ENCODE measurements around the gene KCNK2. TPM values are rescaled to one million over a fixed set of nuclear protein-coding genes. Genes with fewer than 3 reads are reported as not detected.
A peak's percentile ranks its signal among the peaks of the same experiment; 100 is the strongest.

The KCNK2 gene
- total RNA-seq, 1 experiment from 2014 or later: 5.7 TPM

DNA sequence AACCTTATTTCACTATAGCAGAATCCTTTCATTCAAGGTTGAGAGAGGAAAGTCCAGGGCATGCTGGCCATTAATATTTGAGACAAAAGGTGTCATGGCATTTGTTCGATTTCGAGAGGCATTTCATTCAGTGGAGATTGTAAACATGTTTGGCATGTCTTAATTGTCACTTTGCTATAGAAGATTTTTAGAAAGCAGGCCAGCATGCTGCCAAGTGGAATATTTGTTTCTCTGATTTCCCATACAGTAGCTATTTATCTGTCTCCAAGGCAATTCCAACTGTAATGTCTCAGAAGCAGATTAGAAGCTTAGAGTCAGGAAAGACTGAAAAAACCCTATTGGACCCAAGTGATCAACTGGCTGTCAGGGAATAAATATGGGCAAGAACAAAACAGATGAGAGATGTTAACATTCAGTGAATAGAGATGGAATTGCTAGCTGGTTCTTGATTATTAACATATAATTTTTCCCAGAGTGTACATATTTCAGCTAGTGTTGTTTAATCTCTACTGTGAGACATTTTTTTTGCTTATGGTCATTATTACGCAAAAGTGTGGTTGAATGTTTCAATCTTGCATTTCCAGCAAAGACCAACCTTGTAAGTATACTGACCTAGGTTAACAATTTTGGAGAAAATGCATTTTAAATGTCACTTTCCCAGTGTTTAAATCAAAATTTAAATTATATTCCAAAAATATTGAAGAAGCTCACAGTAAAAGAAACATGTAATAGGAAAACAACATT is 174.6 kb downstream of the KCNK2 start:
- peaks cover 10% of the 10 kb centered on the region for H3K4me1 Mint-ChIP-seq (ENCODE audit: insufficient read depth, unreplicated experiment)
- POLR2A ChIA-PET: interaction anchor here (0.6 to 0.8 kb wide), 2 partner anchors 31 to 209 kb away, joined by 3 to 4 read pairs; no protein-coding TSS in a partner anchor
- CTCF ChIA-PET: interaction anchor here (0.8 kb wide), 2 partner anchors 28 to 118 kb away, joined by 3 to 4 read pairs; no protein-coding TSS in a partner anchor
- no peak overlapping the region for H3K27ac Mint-ChIP-seq (ENCODE audit: low read depth, unreplicated experiment)
- H3K27me3 Mint-ChIP-seq (ENCODE audit: insufficient read depth, unreplicated experiment): no peaks in the 10 kb centered on the region
- TF ChIP-seq, protein P1, sequence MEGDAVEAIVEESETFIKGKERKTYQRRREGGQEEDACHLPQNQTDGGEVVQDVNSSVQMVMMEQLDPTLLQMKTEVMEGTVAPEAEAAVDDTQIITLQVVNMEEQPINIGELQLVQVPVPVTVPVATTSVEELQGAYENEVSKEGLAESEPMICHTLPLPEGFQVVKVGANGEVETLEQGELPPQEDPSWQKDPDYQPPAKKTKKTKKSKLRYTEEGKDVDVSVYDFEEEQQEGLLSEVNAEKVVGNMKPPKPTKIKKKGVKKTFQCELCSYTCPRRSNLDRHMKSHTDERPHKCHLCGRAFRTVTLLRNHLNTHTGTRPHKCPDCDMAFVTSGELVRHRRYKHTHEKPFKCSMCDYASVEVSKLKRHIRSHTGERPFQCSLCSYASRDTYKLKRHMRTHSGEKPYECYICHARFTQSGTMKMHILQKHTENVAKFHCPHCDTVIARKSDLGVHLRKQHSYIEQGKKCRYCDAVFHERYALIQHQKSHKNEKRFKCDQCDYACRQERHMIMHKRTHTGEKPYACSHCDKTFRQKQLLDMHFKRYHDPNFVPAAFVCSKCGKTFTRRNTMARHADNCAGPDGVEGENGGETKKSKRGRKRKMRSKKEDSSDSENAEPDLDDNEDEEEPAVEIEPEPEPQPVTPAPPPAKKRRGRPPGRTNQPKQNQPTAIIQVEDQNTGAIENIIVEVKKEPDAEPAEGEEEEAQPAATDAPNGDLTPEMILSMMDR (IDR thresholded peaks at IDR 0.05; ENCODE audit: unreplicated experiment): no peak
- no peaks in the 10 kb centered on the region for H3K36me3 Mint-ChIP-seq (ENCODE audit: insufficient read depth, unreplicated experiment)
- intact Hi-C loops (cut with micrococcal nuclease): no loop called here
- no TSS peak for BruUV-seq (replicated peaks)
- peak; percentile 46 for DNase-seq (ENCODE audit: unreplicated experiment)
- H3K9me3 Mint-ChIP-seq (ENCODE audit: unreplicated experiment): no peaks in the 10 kb centered on the region
- no peak overlapping the region for H3K4me3 Mint-ChIP-seq (ENCODE audit: unreplicated experiment)

DNA sequence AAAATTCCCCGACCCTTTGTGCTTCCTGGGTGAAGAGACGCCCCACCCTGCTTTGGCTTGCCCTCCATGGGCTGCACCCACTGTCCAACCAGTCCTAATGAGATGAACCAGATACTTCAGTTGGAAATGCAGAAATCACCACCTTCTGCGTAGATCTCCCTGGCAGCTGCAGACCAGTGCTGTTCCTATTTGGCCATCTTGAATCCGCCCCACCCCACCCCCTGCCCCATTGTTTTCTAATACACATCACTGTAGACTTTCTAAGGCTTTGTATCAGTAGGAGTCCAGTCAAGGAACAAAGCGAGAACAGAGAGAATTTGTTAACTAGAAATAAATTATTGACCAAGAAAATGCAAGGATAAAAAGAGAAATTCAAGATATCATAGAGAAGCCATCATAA is 178.2 kb downstream of the KCNK2 start:
- ChIA-PET CTCF (interaction anchor here (0.7 to 1.5 kb wide), 2 partner anchors 9 to 94 kb away, joined by 3 to 5 read pairs; no protein-coding TSS in a partner anchor), POLR2A (interaction anchor here (0.7 kb wide), 1 partner anchor 244 kb away, joined by 3 read pairs; no protein-coding TSS in a partner anchor)
- Mint-ChIP-seq H3K36me3 (ENCODE audit: insufficient read depth, unreplicated experiment) (no peaks in the 10 kb centered on the region), H3K27me3 (ENCODE audit: insufficient read depth, unreplicated experiment) (no peaks in the 10 kb centered on the region), H3K27ac (ENCODE audit: low read depth, unreplicated experiment) (no peak overlapping the region), H3K4me1 (ENCODE audit: insufficient read depth, unreplicated experiment) (peaks cover 10% of the 10 kb centered on the region), H3K9me3 (ENCODE audit: unreplicated experiment) (no peaks in the 10 kb centered on the region), H3K4me3 (ENCODE audit: unreplicated experiment) (no peak overlapping the region)
- TF ChIP-seq, protein P1 (IDR thresholded peaks at IDR 0.05; ENCODE audit: unreplicated experiment): no peak
- no peak for DNase-seq (ENCODE audit: unreplicated experiment)
- intact Hi-C loops (cut with micrococcal nuclease): no loop called here
- no TSS peak for BruUV-seq (replicated peaks)

DNA sequence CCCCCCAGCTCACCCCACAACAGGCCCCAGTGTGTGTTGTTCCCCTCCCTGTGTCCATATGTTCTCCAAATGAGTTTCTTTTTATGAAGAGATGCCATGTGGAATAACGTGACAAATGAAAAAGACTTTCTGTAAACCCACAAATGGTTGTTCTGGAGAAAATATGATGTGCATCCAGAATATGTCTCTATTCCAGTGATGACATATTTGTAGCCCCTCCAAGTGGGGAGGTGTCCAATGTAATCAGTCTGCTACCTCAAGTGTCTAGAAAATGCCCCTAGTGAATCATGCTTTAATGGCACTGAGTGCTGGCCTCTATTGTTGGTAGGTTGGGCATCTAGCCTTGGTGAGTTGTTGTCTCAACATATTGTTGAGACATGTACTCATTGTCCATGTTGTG is 179.6 kb downstream of the KCNK2 start:
- H3K4me1 Mint-ChIP-seq (ENCODE audit: insufficient read depth, unreplicated experiment): peaks cover 7% of the 10 kb centered on the region

DNA sequence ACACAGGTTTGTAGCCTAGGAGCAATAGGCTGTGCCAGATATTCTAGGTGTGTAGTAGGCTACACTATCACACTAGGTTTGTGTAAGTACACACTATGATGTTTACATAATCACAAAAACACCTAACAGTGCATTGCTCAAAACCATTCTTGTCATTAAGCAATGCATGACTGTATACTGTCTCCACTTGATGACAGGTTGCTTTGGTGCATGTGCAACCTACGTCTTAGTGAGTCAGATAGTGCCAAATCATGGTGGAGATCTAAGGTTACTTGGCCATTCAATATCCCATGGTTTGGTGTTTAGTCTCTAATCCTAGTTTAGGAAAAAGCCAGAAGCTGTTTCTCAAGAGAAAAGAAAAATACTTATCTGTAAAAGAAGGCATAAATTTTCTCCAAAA is 181.1 kb downstream of the KCNK2 start:
- TF ChIP-seq, protein P1 (IDR thresholded peaks at IDR 0.05; ENCODE audit: unreplicated experiment): no peak
- Mint-ChIP-seq H3K4me1 (ENCODE audit: insufficient read depth, unreplicated experiment) (no peaks in the 10 kb centered on the region), H3K9me3 (ENCODE audit: unreplicated experiment) (no peaks in the 10 kb centered on the region), H3K4me3 (ENCODE audit: unreplicated experiment) (no peak overlapping the region), H3K36me3 (ENCODE audit: insufficient read depth, unreplicated experiment) (no peaks in the 10 kb centered on the region), H3K27me3 (ENCODE audit: insufficient read depth, unreplicated experiment) (no peaks in the 10 kb centered on the region), H3K27ac (ENCODE audit: low read depth, unreplicated experiment) (no peak overlapping the region)
- ChIA-PET CTCF (interaction anchor here (0.7 kb wide), 1 partner anchor 935 kb away, joined by 4 read pairs; no protein-coding TSS in a partner anchor), POLR2A (no interaction called here)
- peak; percentile 58 for DNase-seq (ENCODE audit: unreplicated experiment)
- no TSS peak for BruUV-seq (replicated peaks)
- intact Hi-C loops (cut with micrococcal nuclease): no loop called here

More for the DNA sequence above, 179.6 kb downstream of the KCNK2 start:
- TF ChIP-seq, protein P1 (IDR thresholded peaks at IDR 0.05; ENCODE audit: unreplicated experiment): no peak
- Mint-ChIP-seq H3K4me3 (ENCODE audit: unreplicated experiment) (no peak overlapping the region), H3K27me3 (ENCODE audit: insufficient read depth, unreplicated experiment) (no peaks in the 10 kb centered on the region), H3K36me3 (ENCODE audit: insufficient read depth, unreplicated experiment) (no peaks in the 10 kb centered on the region), H3K9me3 (ENCODE audit: unreplicated experiment) (no peaks in the 10 kb centered on the region), H3K27ac (ENCODE audit: low read depth, unreplicated experiment) (no peak overlapping the region)
- ChIA-PET CTCF (no interaction called here), POLR2A (interaction anchor here (0.6 kb wide), 1 partner anchor 33 kb away, joined by 3 read pairs; no protein-coding TSS in a partner anchor)
- intact Hi-C loops (cut with micrococcal nuclease): no loop called here
- BruUV-seq (replicated peaks): no TSS peak
- DNase-seq (ENCODE audit: unreplicated experiment): no peak
